ENCODE measurements around the gene ACAP3.

Gene ACAP3

DNA sequence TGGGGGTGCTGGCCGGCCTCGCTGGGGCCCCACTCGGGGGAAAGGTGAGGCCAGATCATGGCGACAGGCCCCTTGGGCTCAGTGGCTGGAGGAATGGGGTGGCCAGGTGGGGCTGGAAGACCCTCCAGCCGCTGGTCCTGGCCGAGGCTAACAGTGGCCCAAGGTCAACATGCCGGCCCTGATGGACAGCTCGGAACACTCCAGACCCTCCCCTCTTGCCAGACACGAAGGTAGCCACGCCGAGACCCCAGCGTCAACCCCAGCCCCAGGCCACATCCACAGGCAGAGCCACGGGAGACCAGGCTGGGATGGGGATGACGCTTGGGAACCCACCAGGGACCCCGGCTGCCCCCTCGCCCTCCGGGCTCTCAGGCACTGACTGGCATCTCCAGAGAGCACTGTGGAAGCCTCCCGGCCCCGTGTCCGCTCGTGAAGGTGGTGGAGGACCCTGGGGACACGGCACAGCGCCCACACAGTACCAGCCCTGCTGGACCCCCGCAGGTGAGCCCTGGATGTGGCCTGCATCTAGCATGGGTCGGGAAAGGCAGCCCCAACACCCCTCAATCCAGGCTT, 60.3 kb downstream of the ACAP3 start:
- Histone ChIP-seq H3K4me3 (no peak overlapping the region), H3K9me3 (ENCODE audit: low read depth, low read length) (no peaks in the 10 kb centered on the region), H3K9ac (ENCODE audit: insufficient read length) (no peak overlapping the region), H3K36me3 (ENCODE audit: insufficient read depth, low read length) (no peaks in the 10 kb centered on the region), H3K27ac (no peak overlapping the region)
- DNase-seq (ENCODE audit: low read depth, low spot score), result no peak
- TF ChIP-seq FOXP2 (optimal IDR thresholded peaks at IDR 0.05; ENCODE audit: control extremely low read depth, extremely low read length, insufficient read depth) (no peak), EZH2 (IDR thresholded peaks at IDR 0.05) (no peak), POLR2AphosphoS5 (IDR thresholded peaks at IDR 0.05; ENCODE audit: borderline replicate concordance, low read depth, low read length) (no peak)

DNA sequence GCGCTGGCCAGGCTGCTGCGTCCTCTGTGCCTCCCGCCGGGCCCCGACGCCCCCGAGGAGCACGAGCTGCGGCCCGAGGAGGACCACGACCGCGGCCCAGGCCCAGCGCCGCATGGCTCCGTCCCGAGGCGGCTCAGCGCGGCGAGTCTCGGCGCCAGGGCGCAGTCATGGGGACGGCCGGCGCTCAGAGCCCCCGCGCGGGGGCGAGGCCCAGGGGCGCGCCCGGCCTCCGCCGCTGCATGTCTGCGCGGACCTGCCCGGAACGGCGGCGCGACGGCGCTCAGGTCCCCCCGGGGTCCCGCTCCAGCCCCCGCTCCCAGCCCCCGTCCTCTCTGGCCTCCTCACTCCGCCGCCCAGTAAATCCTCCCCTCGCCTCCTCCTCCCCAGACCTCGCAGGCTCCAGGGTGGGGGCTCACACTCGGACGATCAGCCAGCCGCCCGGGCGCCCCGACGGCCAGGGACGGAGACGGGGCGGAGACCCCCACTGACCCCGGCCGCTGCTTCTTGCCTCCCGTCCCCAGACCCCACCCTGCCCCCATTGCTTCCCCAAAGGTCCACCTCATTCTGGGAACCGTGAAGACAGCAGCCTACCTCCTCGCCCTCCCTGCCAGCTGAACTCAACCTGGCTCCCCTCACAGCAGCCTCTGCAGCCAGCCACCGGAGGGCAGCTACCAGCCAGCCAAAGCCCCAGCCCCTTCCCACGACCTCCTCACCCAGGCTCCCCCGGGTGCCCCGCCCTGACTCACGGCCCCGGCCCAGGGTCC, 61.0 kb downstream of the ACAP3 start, which contains the start of gene C1QTNF12:
Gene C1QTNF12 (minus strand): TSS at position 146 of the 764 bp plus-strand sequence. CDS start 32 bp downstream, at position 114.
- DNase-seq (ENCODE audit: low read depth, low spot score), result no peak
- Histone ChIP-seq H3K4me3 (no peak within 1 kb of the TSS), H3K9me3 (ENCODE audit: low read depth, low read length) (no peaks in the 10 kb centered on the region), H3K27ac (no peak within 1 kb of the TSS), H3K9ac (ENCODE audit: insufficient read length) (no peak within 1 kb of the TSS), H3K36me3 (ENCODE audit: insufficient read depth, low read length) (no peaks in the 10 kb centered on the region)
- TF ChIP-seq POLR2AphosphoS5 (IDR thresholded peaks at IDR 0.05; ENCODE audit: borderline replicate concordance, low read depth, low read length) (no peak), EZH2 (IDR thresholded peaks at IDR 0.05) (no peak), FOXP2 (optimal IDR thresholded peaks at IDR 0.05; ENCODE audit: control extremely low read depth, extremely low read length, insufficient read depth) (no peak)

DNA sequence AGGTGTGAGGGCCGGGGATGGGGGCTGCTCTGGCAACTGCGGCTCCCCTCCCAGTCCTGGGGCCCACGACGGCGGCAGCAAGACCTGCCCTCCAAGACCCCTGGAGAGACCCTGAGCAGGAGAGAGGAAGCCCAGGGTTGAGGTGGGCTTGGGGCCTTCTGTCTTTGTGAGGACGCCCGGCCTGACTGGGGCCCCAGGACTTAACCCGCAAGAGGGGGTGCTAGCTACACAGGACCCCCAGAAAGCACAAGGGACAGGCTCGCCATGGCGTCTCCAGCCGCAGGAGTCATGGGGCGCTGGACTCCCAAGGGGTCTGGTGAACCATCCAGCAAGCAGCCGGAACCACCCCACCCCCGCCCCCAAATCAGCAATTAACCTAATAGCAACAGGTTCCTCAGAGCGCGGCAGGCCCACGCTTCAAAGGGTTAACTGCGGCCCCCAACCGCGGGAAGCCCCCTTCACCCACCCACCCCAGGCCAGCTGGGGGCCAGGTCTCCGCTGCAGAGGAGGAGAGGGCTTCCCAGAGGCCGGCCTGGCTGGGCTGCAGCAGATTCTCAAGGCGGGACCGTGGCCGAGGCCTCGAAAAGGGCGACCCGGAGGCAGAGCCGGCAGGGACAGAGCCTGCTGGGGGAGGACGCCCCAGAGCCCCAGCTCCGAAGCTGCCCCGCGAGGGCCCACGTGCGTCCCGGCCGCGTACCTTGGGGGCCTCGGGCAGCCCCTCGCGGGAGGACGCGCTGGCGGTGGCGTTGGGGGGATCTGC, 61.7 kb downstream of the ACAP3 start:
- no peak for DNase-seq (ENCODE audit: low read depth, low spot score)
- H3K36me3 ChIP-seq (ENCODE audit: insufficient read depth, low read length), result no peaks in the 10 kb centered on the region
- H3K9me3 ChIP-seq (ENCODE audit: low read depth, low read length), result no peaks in the 10 kb centered on the region
- TF ChIP-seq FOXP2 (optimal IDR thresholded peaks at IDR 0.05; ENCODE audit: control extremely low read depth, extremely low read length, insufficient read depth) (no peak), POLR2AphosphoS5 (IDR thresholded peaks at IDR 0.05; ENCODE audit: borderline replicate concordance, low read depth, low read length) (no peak), EZH2 (IDR thresholded peaks at IDR 0.05) (no peak)
- H3K27ac ChIP-seq, result no peak overlapping the region
- H3K4me3 ChIP-seq, result no peak overlapping the region
- no peak overlapping the region for H3K9ac ChIP-seq (ENCODE audit: insufficient read length)

DNA sequence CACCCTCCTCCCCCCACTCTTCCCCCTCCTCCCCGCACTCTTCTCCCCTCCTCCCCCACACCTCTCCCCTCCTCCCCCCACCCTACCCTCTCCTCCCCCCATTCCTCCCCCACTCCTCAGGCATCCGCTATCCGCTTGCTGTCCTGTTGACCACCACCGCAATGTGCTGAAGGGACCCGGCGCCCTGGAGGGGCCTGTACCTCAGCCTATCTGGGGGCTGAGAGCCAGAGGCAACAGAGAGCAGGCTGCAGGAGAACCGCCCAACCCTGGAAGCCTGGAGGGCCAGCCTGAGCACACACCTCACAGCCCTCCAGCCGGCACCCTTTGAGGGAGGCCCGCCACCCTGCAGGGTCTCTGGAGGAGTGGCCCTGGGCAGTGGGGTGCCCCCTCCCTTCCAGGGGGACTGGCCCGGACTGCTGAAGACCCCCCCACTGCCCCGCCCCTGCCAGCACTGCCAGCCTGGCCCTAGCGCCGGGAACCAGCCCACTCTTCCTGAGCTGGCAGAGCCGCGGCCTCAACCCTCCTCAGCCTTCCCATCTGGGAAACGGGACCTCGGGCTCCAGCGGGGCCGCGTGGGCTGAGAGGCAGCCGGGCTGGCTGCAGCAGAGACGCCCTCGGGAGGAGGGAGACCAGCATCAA, 62.4 kb downstream of the ACAP3 start:
- Histone ChIP-seq H3K27ac (no peak overlapping the region), H3K9ac (ENCODE audit: insufficient read length) (no peak overlapping the region), H3K36me3 (ENCODE audit: insufficient read depth, low read length) (no peaks in the 10 kb centered on the region), H3K4me3 (no peak overlapping the region), H3K9me3 (ENCODE audit: low read depth, low read length) (no peaks in the 10 kb centered on the region)
- TF ChIP-seq EZH2 (IDR thresholded peaks at IDR 0.05), result no peak
- DNase-seq (ENCODE audit: low read depth, low spot score), result no peak

DNA sequence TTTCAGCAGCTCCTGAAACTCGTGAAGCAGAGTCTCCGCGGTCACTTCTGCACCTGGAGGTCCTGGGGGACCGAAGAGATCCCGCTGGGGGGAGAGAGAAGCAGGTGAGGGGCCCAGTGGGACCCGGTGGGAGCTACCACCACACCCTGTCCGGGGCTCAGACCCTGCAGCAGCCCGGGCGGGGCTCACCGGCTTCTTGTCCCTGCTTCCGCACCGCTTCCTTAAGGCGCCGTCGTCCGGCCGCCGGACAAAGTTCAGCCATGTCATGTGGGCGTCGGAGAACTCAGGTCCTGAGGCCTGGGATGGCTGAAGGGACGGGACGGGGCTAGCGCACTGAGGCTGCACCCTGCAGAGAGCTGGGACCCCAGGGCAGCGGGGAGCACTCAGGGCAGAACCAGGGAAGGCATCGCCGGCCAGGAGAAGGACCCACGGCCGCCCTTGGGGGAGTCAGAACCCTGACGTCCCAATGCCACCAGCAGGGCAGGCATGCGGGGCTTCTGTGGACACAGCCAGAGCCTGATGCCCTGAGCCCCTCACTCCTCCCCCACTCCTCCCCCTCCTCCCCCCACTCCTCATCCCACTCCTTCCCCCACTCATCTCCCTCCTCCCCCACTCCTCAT, 63.4 kb downstream of the ACAP3 start:
- DNase-seq (ENCODE audit: low read depth, low spot score), result no peak
- TF ChIP-seq POLR2AphosphoS5 (IDR thresholded peaks at IDR 0.05; ENCODE audit: borderline replicate concordance, low read depth, low read length) (no peak), FOXP2 (optimal IDR thresholded peaks at IDR 0.05; ENCODE audit: control extremely low read depth, extremely low read length, insufficient read depth) (no peak), EZH2 (IDR thresholded peaks at IDR 0.05) (no peak)

DNA sequence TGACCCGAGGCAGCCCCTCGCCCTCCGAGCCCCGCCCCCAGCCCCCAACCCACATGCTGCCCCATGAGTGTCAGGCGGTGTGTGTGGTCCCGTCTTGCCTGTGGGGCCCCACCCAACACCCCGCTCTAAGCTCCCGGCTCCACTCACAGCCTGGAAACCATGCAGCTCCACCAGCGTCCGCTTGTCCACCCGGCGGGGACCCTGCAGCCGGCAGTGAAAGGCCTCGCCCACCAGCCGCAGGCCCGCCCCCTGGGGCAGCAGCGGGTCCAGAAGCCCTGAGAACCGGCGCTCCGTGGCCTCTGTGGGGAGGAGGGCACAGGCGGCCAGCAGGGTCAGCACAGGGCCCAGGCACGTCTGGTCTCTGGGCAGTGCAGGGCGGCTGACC, 63.9 kb downstream of the ACAP3 start:
- no peak overlapping the region for H3K4me3 ChIP-seq

More for the DNA sequence above, 63.4 kb downstream of the ACAP3 start:
- H3K4me3 ChIP-seq, result no peak overlapping the region
- no peaks in the 10 kb centered on the region for H3K9me3 ChIP-seq (ENCODE audit: low read depth, low read length)
- no peak overlapping the region for H3K27ac ChIP-seq
- no peaks in the 10 kb centered on the region for H3K36me3 ChIP-seq (ENCODE audit: insufficient read depth, low read length)
- H3K9ac ChIP-seq (ENCODE audit: insufficient read length), result no peak overlapping the region

DNA sequence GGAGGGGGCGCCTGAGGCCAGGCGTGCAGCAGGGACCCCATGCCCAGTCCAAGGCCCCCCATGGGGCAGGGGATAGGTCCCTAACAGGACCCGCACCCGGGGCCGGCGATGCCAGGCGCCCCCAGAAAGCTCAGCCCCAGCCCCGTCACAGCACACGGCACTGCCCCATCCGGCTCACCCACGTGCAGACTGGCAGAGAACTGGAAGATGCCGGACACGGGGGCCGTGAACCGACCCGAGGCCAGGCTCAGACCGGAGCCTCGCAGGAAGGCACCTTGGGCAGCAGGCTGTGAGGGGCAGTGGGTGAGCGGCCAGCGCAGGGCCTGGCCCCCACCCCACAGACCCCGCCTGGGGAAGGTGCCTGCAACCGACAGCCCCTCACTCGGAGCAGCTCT, 64.5 kb downstream of the ACAP3 start:
- Histone ChIP-seq H3K36me3 (ENCODE audit: insufficient read depth, low read length) (no peaks in the 10 kb centered on the region), H3K27ac (no peak overlapping the region), H3K9ac (ENCODE audit: insufficient read length) (no peak overlapping the region), H3K4me3 (no peak overlapping the region), H3K9me3 (ENCODE audit: low read depth, low read length) (no peaks in the 10 kb centered on the region)
- no peak for DNase-seq (ENCODE audit: low read depth, low spot score)
- TF ChIP-seq POLR2AphosphoS5 (IDR thresholded peaks at IDR 0.05; ENCODE audit: borderline replicate concordance, low read depth, low read length) (no peak), EZH2 (IDR thresholded peaks at IDR 0.05) (no peak), FOXP2 (optimal IDR thresholded peaks at IDR 0.05; ENCODE audit: control extremely low read depth, extremely low read length, insufficient read depth) (no peak)

More for the DNA sequence above, 63.9 kb downstream of the ACAP3 start:
- no peak overlapping the region for H3K27ac ChIP-seq
- no peak for DNase-seq (ENCODE audit: low read depth, low spot score)
- no peak for TF ChIP-seq EZH2 (IDR thresholded peaks at IDR 0.05)
- no peak for TF ChIP-seq POLR2AphosphoS5 (IDR thresholded peaks at IDR 0.05; ENCODE audit: borderline replicate concordance, low read depth, low read length)
- TF ChIP-seq FOXP2 (optimal IDR thresholded peaks at IDR 0.05; ENCODE audit: control extremely low read depth, extremely low read length, insufficient read depth), result no peak
- H3K9ac ChIP-seq (ENCODE audit: insufficient read length), result no peak overlapping the region
- H3K36me3 ChIP-seq (ENCODE audit: insufficient read depth, low read length), result no peaks in the 10 kb centered on the region
- H3K9me3 ChIP-seq (ENCODE audit: low read depth, low read length), result no peaks in the 10 kb centered on the region
